Subcutaneous adipose tissue (tissue), 4 donors: ENCODE results near the gene SUSD6. TPM values are rescaled to one million over a fixed set of nuclear protein-coding genes. Genes with fewer than 3 reads are reported as not detected.

Source experiments
- total RNA-seq, 4 donors: library from RNA; depleted of rRNA; stranded (reverse); fragments of >200 nt; gene quantifications; one replicate each; pipeline ENCODE4 v1.1.0, GENCODE V29; 2016
- TF ChIP-seq, protein P1 (sequence below): fragments of 450-650 bp; IDR thresholded peaks from one replicate; pipeline ENCODE4 v1.5.1; 2016; ENCODE audit warnings: low read depth, mild to moderate bottlenecking, control low read depth, antibody characterized with exemption, moderate library complexity

SUSD6 gene
- total RNA-seq, 4 donors from 2014 or later: 24.8 to 52.4 (median 35.5) TPM

DNA sequence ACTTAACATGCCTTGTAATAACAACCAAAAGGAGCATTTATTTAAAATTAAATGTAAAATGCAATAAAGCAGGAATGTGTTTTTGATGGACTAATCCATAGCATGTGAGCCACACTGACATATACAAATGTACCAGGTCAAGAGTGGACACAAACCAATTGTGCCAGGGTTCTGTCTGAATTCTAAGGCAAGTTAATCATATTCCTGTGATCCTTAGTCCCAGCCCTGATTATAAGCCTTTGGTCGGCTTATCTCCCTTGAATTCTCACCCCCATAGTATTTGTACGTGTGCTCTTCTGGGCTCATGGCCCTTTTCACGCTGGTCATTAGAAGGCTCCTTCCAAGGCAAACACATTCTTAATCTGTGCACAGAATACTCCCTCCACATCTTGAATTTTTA, 144.9 kb downstream of the SUSD6 start:
- TF ChIP-seq, protein P1, sequence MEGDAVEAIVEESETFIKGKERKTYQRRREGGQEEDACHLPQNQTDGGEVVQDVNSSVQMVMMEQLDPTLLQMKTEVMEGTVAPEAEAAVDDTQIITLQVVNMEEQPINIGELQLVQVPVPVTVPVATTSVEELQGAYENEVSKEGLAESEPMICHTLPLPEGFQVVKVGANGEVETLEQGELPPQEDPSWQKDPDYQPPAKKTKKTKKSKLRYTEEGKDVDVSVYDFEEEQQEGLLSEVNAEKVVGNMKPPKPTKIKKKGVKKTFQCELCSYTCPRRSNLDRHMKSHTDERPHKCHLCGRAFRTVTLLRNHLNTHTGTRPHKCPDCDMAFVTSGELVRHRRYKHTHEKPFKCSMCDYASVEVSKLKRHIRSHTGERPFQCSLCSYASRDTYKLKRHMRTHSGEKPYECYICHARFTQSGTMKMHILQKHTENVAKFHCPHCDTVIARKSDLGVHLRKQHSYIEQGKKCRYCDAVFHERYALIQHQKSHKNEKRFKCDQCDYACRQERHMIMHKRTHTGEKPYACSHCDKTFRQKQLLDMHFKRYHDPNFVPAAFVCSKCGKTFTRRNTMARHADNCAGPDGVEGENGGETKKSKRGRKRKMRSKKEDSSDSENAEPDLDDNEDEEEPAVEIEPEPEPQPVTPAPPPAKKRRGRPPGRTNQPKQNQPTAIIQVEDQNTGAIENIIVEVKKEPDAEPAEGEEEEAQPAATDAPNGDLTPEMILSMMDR: no peak

DNA sequence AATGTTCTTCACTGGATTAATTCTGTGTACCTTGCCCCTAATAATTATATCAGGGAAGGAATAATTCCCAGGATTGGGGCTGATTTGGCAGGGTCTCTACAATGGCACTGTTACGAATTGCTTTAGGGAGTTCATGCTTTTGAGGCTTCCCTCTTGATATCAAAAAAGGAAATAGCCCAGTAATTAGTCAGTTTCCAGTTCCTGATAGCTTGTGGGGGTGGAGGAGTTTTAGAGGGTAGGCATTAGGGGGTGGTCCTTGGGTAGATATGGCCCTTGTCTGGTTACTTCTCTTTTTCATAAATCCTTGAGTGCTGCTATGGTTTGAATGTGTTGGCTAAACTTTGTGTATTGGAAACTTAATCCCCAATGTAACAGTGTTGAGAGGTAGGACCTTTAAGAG, 149.4 kb downstream of the SUSD6 start:
- TF ChIP-seq, protein P1: no peak

DNA sequence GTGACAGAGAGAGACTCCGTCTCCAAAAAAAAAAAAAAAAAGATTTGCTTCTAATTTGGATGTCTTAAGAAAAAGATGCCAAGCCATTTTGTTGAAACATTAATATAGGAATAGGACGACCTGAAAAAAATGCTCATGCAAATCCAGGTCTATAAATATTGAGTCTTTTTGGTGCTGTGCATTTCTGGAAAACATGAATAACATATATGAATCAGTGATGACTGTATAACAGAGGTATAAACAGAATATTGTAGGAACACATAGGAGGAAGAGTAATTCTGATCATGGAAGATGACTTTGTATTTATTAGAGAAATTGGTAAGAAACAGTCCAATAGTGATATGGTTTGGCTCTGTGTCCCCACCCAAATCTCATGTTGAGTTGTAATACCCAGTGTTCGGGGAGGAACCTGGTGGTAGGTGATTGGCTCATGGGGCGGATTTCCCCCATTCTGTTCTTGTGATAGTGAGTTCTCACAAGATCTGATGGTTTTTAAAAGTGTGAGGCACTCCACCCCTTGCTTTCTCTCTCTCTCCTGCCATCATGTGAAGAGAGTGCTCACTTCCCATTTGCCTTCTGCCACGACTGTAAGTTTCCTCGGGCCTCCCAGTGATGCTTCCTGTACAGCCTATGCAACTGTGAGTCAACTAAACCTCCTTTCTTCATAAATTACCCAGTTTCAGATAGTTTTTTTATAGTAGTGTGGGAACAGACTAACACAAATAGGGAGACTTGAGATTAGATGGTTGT, 152.5 kb downstream of the SUSD6 start:
- TF ChIP-seq, protein P1: no peak

Other genes with a start within 250 kb of the SUSD6 start
- gene ERH, start 213.3 kb upstream of the SUSD6 start, total RNA-seq: 100 to 1,000 TPM in 1 of 4 donors, 10 to 100 TPM in 3; 47.1 to 116 (median 69.7) TPM
- 10 to 100 TPM; 50.2 to 64.1 (median 57.9) TPM for gene SLC39A9, start 212.9 kb upstream of the SUSD6 start, total RNA-seq
- gene PLEKHD1, start 126.9 kb upstream of the SUSD6 start, total RNA-seq: under 1 TPM in 2 of 4 donors, not detected in 2; 0.22 to 0.38 TPM
- not detected for gene CCDC177, start 36.7 kb upstream of the SUSD6 start, total RNA-seq
- 100 to 1,000 TPM; 237 to 435 (median 371) TPM for gene SRSF5, start 155.5 kb downstream of the SUSD6 start, total RNA-seq
- not detected for gene SLC10A1, start 185.6 kb downstream of the SUSD6 start, total RNA-seq